RCC 7860 (cell line): ENCODE measurements around the gene PCDHA2.
"Not testable (repeated sequence)": the region's sequence is repeated elsewhere in the genome, so short reads cannot be mapped to it uniquely, and the experiment has no call there.

Experiments
- DNase-seq: peaks from one replicate; pipeline ENCODE4 v3.0.0-alpha.2; 2015; ENCODE audit warnings: low spot score
- FAIRE-seq: peaks from 2 replicates; lab custom pipeline; 2012; peaks lifted over from hg19 to GRCh38; lab: Jason Lieb, UNC

Gene PCDHA2

DNA sequence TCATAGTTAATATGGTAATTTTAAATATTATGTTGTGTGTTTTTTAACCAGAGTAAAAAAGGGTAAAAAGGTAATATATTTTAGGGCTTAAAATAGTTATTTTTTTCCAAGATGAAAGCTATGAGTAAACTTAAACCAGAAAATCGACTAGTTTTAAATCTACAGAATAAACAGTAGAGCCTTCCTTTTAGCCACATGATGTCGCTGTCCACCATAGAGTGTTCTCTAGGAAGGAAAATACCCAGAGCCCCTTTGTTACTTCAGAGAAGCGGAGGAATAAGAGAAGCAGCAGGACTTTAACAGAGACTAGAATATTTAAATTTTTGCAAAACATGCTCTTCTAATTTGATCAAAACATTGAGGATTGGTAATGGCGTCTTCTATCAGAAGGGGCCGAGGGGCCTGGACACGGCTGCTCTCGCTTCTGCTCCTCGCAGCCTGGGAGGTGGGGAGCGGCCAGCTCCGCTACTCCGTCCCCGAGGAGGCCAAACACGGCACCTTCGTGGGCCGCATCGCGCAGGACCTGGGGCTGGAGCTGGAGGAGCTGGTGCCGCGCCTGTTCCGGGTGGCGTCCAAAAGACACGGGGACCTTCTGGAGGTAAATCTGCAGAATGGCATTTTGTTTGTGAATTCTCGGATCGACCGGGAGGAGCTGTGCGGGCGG, at the start of gene PCDHA2:
Gene PCDHA2, plus strand, starts transcription at position 258 of the 664 bp plus-strand sequence.
- no peak for DNase-seq
- no peak for FAIRE-seq

DNA sequence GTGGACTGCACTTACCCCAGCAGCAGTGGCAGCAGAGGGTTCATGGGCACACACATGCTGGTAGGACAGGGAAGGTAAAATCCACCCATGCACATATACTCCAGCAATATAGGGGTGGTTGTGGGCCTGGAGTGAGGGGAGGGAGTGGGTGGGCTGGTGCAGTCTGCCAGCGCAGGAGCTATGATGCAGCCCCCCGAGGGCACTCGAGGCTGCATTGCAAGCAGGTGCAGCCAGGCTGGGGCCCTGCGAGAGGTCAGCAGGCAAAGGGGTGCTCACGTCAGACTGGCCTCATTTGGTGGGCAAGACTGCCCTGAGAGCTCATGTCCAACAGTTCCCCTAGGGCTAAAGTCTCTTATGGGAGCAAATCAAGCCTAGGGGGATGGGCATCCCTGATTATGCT, 41.1 kb upstream of the PCDHA2 start:
- FAIRE-seq (no peak), DNase-seq (no peak)

DNA sequence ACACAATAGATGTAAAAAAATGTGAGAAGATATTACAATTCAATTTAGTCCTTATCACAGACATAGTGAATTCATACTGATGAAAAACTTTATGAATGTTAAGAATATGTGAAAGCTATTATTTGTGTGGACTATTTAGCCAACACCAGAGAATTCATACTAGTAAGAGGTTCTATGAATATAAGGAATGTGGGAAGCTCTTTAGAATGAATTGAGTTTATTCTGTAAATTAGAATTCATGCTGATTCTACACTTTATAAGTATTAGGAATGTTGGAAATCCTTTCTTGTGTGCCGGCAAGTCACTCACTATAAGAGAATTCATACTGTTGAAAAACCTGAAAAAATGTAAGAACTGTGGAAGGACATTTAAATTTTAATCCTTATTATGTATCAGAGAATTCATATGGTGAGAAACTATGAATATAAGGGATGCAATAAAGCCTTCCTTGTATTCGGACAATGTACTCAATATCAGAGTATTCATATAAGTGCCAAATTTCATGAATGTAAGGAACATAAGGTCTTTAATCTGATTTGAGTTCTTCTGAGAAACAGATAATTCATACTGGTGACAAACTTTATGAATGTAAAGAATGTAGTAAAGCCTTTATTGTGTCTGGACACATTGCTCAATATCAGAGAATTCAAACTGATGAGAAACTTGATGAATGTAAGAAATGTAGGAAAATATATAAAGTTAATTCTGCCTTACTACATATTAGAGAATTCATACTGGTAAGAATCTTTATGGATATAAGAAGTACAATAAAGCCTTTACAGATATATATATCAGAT, 30.3 kb upstream of the PCDHA2 start:
- DNase-seq: no peak
- no peak for FAIRE-seq

DNA sequence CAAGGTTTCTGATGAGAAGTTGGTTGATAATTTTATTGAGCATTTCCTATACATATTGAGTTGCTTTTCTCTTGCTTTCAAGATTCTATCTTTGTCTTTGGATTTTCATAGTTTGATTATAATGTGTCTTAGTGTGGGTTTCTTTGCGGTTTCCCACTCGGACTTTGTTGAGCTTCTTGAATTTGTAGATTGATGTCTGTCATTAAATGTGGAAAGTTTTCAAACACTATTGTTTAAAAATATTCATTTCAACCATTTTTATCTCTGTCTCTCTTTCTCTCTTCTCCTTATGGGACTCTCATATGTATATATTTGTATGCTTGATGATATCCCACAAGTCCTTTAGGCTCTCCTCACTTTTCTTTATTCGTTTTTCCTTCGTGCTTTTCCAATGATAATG, 27.2 kb upstream of the PCDHA2 start:
- no peak for DNase-seq
- FAIRE-seq: no peak

DNA sequence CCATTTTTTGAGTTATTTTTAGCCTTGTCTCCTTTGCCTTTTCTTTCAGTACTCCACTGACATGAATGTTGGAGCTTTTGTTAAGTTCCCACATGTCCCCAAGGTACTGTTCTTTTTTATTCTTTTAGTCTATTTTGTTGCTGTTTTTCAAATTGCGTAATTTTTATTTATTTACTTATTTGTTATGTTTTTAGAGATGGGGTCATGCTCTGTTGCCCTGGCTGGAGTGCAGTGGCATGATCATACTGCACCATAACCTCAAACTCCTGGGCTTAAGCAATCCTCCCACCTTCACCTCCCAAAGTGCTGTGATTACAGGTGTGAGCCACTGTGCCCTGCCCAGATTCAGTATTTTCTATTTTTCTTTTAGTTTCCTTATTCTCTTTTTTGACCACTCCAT, 14.1 kb upstream of the PCDHA2 start:
- DNase-seq (no peak), FAIRE-seq (no peak)

DNA sequence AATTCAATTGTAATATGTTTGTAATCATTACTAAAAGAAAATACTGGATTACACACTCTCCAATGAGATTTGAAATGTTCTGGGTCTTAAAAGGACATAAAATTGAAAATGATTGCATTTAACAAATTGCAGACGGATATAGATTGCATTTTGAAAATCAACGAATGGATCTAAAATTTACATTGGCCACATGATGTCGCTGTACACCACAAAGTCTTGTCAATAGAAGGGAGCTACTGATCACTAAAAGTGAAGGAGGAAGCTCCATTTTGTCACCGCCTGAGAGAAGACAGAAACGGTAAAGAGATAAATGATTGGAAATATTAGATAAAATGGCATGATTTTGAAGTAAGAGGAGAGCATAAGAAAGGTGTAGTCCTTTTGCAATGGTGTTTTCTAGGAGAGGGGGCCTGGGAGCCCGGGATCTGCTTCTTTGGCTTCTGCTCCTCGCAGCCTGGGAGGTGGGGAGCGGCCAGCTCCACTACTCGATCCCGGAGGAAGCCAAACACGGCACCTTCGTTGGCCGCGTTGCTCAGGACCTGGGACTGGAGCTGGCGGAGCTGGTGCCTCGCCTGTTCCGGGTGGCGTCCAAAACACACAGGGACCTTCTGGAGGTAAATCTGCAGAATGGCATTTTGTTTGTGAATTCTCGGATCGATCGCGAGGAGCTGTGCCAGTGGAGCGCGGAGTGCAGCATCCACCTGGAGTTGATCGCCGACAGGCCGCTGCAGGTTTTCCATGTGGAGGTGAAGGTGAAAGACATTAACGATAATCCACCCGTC, 8.6 kb upstream of the PCDHA2 start, which contains the start of gene PCDHA1:
Gene PCDHA1, plus strand, starts transcription at position 236 of the 782 bp plus-strand sequence.
- FAIRE-seq: no peak

DNA sequence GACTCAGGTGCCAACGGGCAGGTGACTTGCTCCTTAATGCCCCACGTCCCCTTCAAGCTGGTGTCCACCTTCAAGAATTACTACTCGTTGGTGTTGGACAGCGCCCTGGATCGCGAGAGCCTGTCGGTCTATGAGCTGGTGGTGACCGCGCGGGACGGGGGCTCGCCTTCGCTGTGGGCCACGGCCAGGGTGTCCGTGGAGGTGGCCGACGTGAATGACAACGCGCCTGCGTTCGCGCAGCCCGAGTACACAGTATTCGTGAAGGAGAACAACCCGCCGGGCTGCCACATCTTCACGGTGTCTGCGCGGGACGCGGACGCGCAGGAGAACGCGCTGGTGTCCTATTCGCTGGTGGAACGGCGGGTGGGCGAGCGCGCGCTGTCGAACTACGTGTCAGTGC, 7.2 kb upstream of the PCDHA2 start:
- FAIRE-seq: not testable (repeated sequence)

More for the DNA sequence above, 8.6 kb upstream of the PCDHA2 start, which contains the start of gene PCDHA1:
- DNase-seq: no peak

DNA sequence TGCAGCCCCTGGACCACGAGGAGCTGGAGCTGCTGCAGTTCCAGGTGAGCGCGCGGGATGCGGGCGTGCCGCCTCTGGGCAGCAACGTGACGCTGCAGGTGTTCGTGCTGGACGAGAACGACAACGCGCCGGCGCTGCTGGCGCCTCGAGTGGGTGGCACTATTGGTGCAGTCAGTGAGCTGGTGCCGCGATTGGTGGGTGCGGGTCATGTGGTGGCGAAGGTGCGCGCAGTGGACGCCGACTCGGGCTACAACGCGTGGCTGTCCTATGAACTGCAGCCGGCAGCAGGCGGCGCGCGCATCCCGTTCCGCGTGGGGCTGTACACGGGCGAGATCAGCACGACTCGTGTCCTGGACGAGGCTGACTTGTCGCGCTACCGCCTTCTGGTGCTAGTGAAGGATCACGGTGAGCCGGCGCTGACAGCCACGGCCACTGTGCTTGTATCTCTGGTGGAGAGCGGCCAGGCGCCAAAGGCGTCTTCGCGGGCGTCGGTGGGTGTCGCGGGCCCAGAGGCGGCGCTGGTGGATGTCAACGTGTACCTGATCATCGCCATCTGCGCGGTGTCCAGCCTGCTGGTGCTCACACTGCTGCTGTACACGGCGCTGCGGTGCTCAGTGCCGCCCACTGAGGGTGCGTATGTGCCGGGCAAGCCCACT, 6.7 kb upstream of the PCDHA2 start:
- not testable (repeated sequence) for FAIRE-seq, DNase-seq

More for the DNA sequence above, 7.2 kb upstream of the PCDHA2 start:
- DNase-seq: not testable (repeated sequence)

DNA sequence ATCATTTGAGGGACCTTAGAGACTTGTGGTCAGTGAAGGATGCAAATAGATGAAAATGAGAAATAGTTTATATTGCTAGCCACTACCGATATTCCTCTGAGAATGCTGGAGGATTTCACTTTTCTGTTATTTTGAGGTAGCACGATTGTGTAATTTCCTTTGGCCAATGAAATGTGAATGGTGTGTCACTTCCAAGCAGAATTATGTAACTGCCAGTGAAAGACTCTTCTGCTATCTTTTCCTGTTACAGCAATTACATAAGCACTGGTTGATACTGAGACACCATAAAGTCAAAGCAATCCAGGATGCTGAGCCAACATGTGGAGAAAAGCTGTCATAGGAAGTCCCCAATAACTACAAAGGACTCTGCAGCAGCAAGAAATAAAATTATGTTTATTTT, 3.6 kb upstream of the PCDHA2 start:
- no peak for DNase-seq
- FAIRE-seq: no peak

DNA sequence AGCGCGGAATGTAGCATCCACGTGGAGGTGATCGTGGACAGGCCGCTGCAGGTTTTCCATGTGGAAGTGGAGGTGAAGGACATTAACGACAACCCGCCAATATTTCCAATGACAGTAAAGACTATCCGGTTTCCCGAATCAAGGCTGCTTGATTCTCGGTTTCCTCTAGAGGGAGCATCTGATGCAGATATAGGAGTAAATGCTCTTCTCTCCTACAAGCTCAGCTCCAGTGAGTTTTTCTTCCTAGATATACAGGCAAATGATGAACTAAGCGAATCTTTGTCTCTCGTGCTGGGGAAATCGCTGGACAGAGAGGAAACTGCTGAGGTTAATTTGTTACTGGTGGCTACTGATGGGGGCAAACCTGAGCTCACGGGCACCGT, 598 bp downstream of the PCDHA2 start:
- FAIRE-seq (no peak), DNase-seq (no peak)

DNA sequence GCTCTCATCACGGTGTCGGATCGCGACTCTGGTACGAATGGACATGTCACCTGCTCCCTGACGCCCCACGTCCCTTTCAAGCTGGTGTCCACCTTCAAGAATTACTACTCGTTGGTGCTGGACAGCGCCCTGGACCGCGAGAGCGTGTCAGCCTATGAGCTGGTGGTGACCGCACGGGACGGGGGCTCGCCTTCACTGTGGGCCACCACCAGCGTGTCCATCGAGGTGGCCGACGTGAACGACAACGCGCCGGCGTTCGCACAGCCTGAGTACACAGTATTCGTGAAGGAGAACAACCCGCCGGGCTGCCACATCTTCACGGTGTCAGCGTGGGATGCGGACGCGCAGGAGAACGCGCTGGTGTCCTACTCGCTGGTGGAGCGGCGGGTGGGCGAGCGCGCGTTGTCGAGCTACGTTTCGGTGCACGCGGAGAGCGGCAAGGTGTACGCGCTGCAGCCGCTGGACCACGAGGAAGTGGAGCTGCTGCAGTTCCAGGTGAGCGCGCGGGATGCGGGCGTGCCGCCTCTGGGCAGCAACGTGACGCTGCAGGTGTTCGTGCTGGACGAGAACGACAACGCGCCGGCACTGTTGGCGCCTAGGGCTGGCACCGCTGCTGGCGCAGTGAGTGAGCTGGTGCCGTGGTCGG, 1.5 kb downstream of the PCDHA2 start:
- FAIRE-seq, DNase-seq: not testable (repeated sequence)

DNA sequence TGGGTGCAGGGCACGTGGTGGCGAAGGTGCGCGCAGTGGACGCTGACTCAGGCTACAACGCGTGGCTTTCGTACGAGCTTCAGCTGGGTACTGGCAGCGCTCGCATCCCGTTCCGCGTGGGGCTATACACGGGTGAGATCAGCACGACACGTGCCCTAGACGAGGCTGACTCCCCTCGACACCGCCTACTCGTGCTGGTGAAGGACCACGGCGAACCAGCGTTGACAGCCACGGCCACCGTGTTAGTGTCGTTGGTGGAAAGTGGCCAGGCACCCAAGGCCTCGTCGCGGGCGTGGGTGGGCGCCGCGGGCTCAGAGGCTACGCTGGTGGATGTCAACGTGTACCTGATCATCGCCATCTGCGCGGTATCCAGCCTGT, 2.1 kb downstream of the PCDHA2 start:
- no peak for FAIRE-seq
- DNase-seq: no peak

DNA sequence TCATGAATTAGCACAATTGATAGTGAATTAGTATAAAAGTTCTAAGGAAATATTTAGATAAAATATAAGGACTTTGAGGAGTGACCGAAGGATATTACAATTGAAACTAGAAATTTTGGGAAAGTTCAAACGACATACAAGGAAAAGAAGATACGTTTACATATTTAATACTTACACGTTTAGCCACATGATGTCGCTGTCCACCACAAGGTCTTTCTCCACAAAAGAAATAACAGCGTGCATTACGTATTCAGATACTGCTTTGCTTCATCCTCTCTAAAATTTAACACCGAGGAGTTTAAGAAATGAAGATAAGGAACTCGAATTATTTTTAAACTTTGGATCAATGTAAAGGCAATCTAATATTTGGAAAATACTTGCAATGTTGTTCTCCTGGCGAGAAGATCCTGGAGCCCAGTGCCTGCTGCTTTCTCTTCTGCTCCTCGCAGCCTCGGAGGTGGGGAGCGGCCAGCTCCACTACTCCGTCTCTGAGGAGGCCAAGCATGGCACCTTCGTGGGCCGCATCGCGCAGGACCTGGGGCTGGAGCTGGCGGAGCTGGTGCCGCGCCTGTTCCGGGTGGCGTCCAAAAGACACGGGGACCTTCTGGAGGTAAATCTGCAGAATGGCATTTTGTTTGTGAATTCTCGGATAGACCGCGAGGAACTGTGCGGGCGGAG, 6.3 kb downstream of the PCDHA2 start, which contains the start of gene PCDHA3:
Gene PCDHA3, plus strand, starts transcription at position 242 of the 678 bp plus-strand sequence.
- FAIRE-seq: no peak
- DNase-seq: no peak

DNA sequence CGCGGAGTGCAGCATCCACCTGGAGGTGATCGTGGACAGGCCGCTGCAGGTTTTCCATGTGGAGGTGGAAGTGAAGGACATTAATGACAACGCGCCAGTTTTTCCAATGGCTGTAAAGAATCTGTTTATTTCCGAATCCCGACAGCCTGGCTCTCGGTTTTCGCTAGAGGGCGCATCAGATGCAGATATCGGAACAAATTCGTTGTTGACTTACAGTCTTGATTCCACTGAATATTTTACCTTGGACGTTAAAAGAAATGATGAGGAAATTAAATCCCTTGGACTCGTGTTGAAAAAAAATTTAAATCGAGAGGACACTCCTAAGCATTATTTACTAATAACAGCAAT, 6.8 kb downstream of the PCDHA2 start:
- FAIRE-seq: no peak
- no peak for DNase-seq

DNA sequence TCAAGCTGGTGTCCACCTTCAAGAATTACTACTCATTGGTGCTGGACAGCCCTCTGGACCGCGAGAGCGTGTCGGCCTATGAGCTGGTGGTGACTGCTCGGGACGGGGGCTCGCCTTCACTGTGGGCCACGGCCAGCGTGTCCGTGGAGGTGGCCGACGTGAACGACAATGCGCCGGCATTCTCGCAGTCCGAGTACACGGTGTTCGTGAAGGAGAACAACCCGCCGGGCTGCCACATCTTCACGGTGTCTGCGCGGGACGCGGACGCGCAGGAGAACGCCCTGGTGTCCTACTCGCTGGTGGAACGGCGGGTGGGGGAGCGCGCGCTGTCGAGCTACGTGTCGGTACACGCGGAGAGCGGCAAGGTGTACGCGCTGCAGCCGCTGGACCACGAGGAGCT, 7.7 kb downstream of the PCDHA2 start:
- not testable (repeated sequence) for FAIRE-seq, DNase-seq

DNA sequence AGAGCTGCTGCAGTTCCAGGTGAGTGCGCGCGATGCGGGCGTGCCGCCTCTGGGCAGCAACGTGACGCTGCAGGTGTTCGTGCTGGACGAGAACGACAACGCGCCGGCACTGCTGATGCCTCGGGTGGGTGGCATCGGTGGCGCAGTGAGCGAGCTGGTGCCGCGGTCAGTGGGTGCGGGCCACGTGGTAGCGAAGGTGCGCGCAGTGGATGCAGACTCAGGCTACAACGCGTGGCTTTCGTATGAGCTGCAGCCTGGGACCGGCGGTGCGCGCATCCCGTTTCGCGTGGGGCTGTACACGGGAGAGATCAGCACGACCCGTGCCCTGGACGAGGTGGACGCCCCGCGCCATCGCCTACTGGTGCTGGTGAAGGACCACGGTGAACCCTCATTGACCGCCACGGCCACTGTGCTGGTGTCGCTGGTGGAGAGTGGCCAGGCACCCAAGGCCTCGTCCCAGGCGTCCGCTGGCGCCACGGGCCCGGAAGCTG, 8.2 kb downstream of the PCDHA2 start:
- no peak for DNase-seq
- FAIRE-seq: no peak

DNA sequence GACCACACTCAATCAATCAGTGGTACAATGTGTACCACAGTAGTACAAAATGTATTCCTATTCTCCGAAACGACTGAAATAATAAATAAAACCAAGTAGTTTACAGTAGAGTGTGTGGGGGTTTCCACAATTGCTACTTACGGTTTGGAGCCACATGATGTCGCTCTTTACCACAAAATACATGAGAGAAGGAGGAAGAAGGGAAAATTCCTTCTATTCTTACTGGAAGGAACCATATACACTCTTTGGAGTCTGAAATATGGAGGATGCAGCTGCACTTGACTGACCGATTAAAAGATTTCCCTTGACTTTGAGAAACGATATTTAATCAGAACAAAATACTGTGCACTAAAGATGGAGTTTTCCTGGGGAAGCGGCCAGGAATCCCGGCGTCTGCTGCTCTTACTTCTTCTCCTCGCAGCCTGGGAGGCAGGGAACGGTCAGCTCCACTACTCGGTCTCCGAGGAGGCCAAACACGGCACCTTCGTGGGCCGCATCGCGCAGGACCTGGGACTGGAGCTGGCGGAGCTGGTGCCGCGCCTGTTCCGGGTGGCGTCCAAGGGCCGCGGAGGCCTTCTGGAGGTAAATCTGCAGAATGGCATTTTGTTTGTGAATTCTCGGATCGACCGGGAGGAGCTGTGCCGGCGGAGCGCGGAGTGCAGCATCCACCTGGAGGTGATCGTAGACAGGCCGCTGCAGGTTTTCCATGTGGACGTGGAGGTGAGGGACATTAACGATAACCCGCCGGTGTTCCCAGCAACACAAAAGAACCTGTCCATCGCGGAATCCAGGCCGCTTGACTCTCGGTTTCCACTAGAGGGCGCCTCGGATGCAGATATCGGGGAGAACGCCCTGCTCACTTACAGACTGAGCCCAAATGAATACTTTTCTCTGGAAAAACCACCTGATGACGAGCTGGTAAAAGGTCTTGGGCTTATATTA, 12.5 kb downstream of the PCDHA2 start, which contains the start of gene PCDHA4:
Gene PCDHA4, plus strand, starts transcription at position 235 of the 942 bp plus-strand sequence.
- DNase-seq: no peak
- no peak for FAIRE-seq

DNA sequence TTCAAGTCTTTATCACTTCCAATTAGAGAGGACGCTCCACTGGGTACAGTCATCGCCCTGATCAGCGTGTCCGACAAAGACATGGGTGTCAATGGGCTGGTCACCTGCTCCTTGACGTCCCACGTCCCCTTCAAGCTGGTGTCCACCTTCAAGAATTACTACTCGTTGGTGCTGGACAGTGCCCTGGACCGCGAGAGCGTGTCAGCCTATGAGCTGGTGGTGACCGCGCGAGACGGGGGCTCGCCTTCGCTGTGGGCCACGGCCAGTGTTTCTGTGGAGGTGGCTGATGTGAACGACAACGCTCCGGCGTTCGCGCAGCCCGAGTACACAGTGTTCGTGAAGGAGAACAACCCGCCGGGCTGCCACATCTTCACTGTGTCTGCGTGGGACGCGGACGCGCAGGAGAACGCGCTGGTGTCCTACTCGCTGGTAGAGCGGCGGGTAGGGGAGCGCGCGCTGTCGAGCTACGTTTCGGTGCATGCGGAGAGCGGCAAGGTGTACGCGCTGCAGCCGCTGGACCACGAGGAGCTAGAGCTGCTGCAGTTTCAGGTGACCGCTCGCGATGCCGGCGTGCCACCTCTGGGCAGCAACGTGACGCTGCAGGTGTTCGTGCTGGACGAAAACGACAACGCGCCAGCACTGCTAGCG, 13.7 kb downstream of the PCDHA2 start:
- FAIRE-seq, DNase-seq: not testable (repeated sequence)
